ENCODE data around the gene DLG2.

The DLG2 gene

DNA sequence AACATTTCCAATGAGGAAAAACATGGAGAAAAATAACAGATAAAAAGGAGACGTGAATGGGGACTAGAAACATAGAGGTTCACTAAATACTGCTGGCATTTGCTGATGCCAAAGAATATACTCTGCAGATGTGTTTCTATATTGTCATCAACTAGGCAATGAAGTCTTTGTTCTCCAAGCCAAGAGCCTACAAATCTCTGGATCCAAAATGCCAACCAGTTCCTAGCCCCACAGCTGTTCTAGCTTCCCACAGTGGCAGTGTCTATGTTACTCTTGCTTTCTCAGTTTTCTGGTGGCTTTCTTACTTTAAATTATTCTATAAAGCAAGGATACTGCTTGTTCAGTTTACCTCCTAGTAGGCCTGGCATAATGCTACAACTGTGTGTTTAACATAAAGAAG is 1363.1 kb downstream of the DLG2 start:
- no peak for DNase-seq (ENCODE audit: low spot score in 2 of 2)
- peaks cover 22% of the 10 kb centered on the region for H3K9me3 Mint-ChIP-seq
- H3K4me3 Mint-ChIP-seq: no peak overlapping the region
- H3K4me1 Mint-ChIP-seq: no peaks in the 10 kb centered on the region
- no peaks in the 10 kb centered on the region for H3K36me3 Mint-ChIP-seq (ENCODE audit: insufficient read depth)
- H3K27ac Mint-ChIP-seq (ENCODE audit: low read depth): no peak overlapping the region
- ATAC-seq (replicated peaks; ENCODE audit: extremely low read depth, poor library complexity, severe bottlenecking): no peak
- no peaks in the 10 kb centered on the region for H3K27me3 Mint-ChIP-seq

DNA sequence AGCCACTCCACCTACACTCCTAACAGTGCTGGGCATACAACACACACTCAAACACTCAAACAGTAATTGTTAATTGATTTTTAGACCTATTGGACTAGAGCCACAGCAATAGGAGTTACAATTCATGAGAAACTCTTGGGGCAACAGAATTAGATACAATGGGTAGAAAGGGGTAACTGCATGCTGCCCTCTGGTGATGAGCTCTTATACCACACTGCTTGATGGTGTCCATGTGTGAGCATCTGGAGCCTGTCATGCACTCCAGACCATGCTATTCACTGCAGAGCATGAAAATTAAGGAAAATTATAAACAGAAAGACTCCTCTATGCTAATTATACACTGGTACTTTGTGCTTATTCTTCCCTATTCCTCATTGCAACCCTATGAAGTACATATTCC is 1365.4 kb downstream of the DLG2 start:
- DNase-seq (ENCODE audit: low spot score in 2 of 2) (no peak), ATAC-seq (replicated peaks; ENCODE audit: extremely low read depth, poor library complexity, severe bottlenecking) (no peak)
- Mint-ChIP-seq H3K36me3 (ENCODE audit: insufficient read depth) (no peaks in the 10 kb centered on the region), H3K27me3 (no peaks in the 10 kb centered on the region), H3K9me3 (peaks cover 18% of the 10 kb centered on the region), H3K4me1 (no peaks in the 10 kb centered on the region), H3K27ac (ENCODE audit: low read depth) (no peak overlapping the region), H3K4me3 (no peak overlapping the region)

DNA sequence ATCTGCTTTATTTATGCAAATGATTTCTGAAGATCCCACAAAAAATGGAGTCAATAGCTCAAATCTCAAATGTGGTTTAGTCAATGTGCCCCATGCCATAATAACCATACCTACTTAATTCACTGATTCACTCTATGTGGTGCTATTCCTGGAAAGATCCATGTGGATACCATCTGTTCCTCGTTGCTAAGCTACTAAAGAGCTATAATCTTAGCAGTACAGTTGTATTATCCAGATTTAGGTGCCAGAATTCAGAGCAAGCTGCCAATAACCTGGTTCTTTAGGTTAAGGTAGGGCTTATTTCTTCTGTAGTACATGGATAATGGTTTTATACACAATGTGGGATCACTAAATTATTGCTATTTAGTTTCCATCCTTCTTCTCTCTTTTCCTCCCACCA is 1366.3 kb downstream of the DLG2 start:
- H3K9me3 Mint-ChIP-seq: peaks cover 16% of the 10 kb centered on the region
- H3K4me3 Mint-ChIP-seq: no peak overlapping the region
- ATAC-seq (replicated peaks; ENCODE audit: extremely low read depth, poor library complexity, severe bottlenecking) (no peak), DNase-seq (ENCODE audit: low spot score in 2 of 2) (no peak)
- no peak overlapping the region for H3K27ac Mint-ChIP-seq (ENCODE audit: low read depth)
- H3K36me3 Mint-ChIP-seq (ENCODE audit: insufficient read depth): no peaks in the 10 kb centered on the region
- H3K4me1 Mint-ChIP-seq: no peaks in the 10 kb centered on the region
- H3K27me3 Mint-ChIP-seq: no peaks in the 10 kb centered on the region

DNA sequence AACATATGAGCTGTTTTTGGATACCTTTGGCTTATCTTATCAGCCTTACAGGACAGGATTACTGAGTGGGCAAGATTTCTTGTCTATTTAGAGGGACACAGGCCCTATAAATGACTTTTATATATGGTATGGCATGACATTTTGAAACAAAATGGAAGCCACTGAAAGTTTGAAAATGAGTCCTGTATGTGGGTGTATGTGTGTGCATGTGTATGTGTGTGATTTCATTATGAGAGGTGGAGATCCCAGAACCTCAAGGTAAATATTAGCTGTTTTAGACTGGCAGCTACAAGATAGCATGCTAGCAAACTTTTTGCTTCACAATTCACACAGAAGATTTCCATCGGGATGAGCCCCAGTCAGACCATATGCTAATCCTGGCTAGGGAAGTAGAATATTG is 1370.5 kb downstream of the DLG2 start:
- DNase-seq (ENCODE audit: low spot score in 2 of 2) (no peak), ATAC-seq (replicated peaks; ENCODE audit: extremely low read depth, poor library complexity, severe bottlenecking) (no peak)
- Mint-ChIP-seq H3K4me1 (no peaks in the 10 kb centered on the region), H3K4me3 (no peak overlapping the region), H3K36me3 (ENCODE audit: insufficient read depth) (no peaks in the 10 kb centered on the region), H3K27ac (ENCODE audit: low read depth) (no peak overlapping the region), H3K27me3 (no peaks in the 10 kb centered on the region), H3K9me3 (peaks cover 10% of the 10 kb centered on the region)

DNA sequence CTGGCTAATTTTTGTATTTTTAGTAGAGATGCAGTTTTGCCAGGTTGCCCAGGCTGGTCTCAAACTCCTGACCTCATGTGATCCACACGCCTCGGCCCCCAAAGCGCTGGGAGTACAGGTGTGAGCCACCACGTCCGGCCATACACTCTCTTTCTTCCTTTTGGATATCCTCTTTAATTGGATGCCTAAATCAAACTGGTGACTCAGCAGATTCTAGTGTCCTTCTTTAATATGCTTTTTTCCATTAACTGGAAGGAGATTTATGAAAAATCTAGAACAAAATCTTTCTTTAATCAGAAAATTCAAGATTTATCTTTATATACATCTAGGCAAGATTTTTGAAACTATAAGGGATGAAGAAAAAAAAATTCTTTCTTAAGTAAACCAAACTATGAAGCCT is 1371.7 kb downstream of the DLG2 start:
- H3K27ac Mint-ChIP-seq (ENCODE audit: low read depth): no peak overlapping the region
- no peaks in the 10 kb centered on the region for H3K27me3 Mint-ChIP-seq
- H3K4me1 Mint-ChIP-seq: no peaks in the 10 kb centered on the region
- DNase-seq (ENCODE audit: low spot score in 2 of 2): no peak
- H3K4me3 Mint-ChIP-seq: no peak overlapping the region
- peaks cover 12% of the 10 kb centered on the region for H3K9me3 Mint-ChIP-seq
- no peaks in the 10 kb centered on the region for H3K36me3 Mint-ChIP-seq (ENCODE audit: insufficient read depth)
- ATAC-seq (replicated peaks; ENCODE audit: extremely low read depth, poor library complexity, severe bottlenecking): no peak

DNA sequence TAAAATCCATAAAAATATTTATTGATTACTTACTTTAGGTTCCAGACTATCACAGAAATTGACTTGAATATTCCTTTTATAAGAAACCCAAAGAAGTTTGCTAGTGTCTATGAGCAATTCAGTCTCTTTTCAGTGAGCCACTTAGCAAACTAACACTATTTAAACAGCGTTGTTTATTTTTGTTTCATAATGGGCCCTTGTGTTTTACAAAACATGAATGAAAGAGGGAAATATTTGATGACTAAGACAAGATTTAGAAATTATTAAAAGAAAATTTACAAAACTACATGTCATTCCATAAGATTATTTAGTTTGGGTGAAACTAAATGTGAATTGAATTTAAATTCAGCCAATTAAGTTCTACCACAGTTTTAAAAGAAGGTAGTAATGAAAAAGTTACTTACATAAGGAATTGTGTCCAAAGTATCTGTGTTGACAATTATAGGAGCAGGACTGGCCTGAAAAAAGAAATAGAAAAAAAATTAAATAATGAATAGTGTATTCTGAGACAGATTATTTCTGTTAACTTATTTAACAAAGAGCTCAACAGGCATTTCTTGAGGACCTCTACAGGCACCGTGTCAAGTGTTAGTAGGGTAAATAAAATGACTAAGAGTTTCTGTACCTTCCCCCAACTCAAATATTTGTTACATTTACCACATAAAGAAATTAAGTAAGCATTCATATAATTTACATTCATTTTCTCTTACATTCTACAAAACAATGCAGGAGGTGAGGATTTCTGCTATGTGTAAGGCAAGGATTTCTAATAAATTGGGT is 1376.1 kb downstream of the DLG2 start:
- no peaks in the 10 kb centered on the region for H3K36me3 Mint-ChIP-seq (ENCODE audit: insufficient read depth)
- H3K9me3 Mint-ChIP-seq: peaks cover 11% of the 10 kb centered on the region
- no peaks in the 10 kb centered on the region for H3K4me1 Mint-ChIP-seq
- no peak overlapping the region for H3K27ac Mint-ChIP-seq (ENCODE audit: low read depth)
- no peak for DNase-seq (ENCODE audit: low spot score in 2 of 2)
- no peaks in the 10 kb centered on the region for H3K27me3 Mint-ChIP-seq
- H3K4me3 Mint-ChIP-seq: no peak overlapping the region
- ATAC-seq (replicated peaks; ENCODE audit: extremely low read depth, poor library complexity, severe bottlenecking): no peak

DNA sequence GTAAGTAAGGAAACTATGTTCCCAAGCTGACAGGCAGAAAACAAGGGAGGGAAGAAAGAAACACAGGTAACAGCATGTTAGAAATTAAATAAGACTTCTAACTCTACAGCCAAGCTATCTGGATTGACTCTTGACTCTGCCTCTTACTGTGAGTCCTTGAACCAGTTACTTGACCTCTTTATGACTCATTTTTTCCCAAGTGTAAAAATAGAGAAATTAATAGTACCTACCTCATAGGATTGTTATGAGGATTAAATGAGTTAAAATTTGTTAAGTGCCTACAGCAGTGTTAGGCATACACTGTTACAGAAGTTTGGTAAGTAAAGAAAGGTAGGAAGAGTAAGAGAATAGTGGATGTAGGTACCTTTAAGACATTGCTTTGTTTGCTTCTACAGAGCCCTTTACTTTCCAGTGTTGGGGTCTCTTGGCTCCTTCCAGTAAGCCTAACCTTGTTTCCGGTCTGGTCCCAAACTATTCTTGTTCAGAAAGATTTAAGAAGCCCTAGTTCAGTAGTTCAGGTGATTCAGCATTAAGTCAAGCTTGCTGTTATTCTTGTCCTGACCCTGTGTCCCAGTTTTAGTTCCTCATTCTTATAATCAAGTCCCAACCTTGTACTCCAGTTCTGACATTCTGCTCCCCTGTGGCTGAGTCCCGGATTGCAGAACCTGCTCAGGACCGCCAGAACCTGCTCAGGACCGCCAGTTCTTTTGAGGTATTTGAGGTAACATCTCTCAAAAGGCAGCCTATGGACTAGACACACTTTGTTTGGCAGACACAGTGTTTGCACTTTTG is 1377.6 kb downstream of the DLG2 start:
- DNase-seq (ENCODE audit: low spot score in 2 of 2): no peak
- Mint-ChIP-seq H3K4me3 (no peak overlapping the region), H3K4me1 (no peaks in the 10 kb centered on the region), H3K27me3 (no peaks in the 10 kb centered on the region), H3K27ac (ENCODE audit: low read depth) (no peak overlapping the region), H3K36me3 (ENCODE audit: insufficient read depth) (no peaks in the 10 kb centered on the region), H3K9me3 (peaks cover 10% of the 10 kb centered on the region)
- ATAC-seq (replicated peaks; ENCODE audit: extremely low read depth, poor library complexity, severe bottlenecking): no peak

DNA sequence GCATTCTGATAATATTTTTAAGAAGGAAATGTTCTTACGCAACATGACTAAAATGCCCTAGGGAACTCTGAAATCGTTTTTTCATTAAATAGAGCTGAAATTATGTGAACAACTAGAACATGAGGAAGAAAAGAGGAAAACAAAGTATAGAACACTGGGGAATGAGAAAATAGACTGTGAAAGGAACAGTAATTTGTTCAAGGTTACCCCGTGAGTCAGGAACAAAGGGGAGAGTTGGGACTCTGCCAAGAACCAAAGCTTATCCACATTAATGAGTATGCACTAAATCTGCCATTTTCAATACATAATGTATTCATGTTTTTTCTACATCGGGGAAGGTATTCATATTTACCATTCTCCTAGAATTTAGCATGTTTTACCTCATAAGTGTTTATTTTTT is 1379.2 kb downstream of the DLG2 start:
- H3K9me3 Mint-ChIP-seq: peaks cover 10% of the 10 kb centered on the region
- no peaks in the 10 kb centered on the region for H3K36me3 Mint-ChIP-seq (ENCODE audit: insufficient read depth)
- ATAC-seq (replicated peaks; ENCODE audit: extremely low read depth, poor library complexity, severe bottlenecking): no peak
- no peak overlapping the region for H3K4me3 Mint-ChIP-seq
- no peaks in the 10 kb centered on the region for H3K27me3 Mint-ChIP-seq
- DNase-seq (ENCODE audit: low spot score in 2 of 2): no peak
- no peaks in the 10 kb centered on the region for H3K4me1 Mint-ChIP-seq
- no peak overlapping the region for H3K27ac Mint-ChIP-seq (ENCODE audit: low read depth)

DNA sequence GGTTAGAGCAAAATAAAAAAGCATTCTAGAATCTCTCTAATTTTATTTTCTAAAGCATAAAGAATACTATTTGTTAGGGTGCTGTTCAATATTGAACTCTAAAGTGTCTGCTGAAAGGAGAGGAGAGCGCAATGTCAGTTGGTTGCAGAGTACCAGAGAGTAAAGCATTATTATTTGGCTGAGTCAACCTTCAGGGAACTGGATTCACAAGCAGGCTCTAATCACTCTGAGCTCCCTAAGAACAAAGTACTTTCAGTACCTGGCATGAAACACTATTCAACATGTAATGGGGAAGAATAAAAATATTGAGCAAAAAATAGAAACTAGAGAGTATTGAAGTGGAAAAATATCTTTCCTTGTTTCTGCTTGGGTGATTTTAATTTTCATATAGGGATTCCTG is 1380.0 kb downstream of the DLG2 start:
- Mint-ChIP-seq H3K4me1 (no peaks in the 10 kb centered on the region), H3K27ac (ENCODE audit: low read depth) (no peak overlapping the region)

DNA sequence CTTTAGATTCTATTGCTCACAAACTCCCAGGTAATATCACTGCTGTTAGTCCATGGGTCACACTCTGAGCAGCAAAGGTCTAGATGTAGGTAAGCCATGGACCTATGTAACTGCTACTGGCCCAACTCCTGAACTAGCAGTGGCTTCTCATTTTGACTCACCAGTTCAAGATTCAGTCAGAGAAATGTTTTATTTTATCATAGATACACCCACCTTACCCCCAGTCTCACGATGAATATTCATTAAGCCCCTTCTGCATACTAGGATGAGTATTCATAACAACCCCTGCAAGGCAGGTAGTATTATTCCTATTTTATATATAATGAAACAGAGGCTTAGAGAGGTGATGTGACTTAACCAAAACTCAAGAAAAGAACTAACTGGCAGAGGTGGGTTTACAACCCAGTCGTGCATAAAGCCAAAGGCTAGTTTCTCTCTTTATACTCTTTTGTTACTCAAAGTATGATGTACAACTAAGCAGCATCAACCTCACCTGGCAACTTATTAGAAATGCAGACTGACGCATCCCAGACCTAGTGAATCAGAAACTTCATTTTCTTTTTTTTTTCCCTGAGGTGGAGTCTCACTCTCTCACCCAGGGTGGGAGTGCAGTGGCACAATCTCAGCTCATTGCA is 1383.4 kb downstream of the DLG2 start:
- Mint-ChIP-seq H3K9me3 (peaks cover 1% of the 10 kb centered on the region), H3K27ac (ENCODE audit: low read depth) (no peak overlapping the region), H3K27me3 (no peaks in the 10 kb centered on the region), H3K4me3 (no peak overlapping the region), H3K36me3 (ENCODE audit: insufficient read depth) (no peaks in the 10 kb centered on the region), H3K4me1 (no peaks in the 10 kb centered on the region)
- DNase-seq (ENCODE audit: low spot score in 2 of 2) (no peak), ATAC-seq (replicated peaks; ENCODE audit: extremely low read depth, poor library complexity, severe bottlenecking) (no peak)

More for the DNA sequence above, 1380.0 kb downstream of the DLG2 start:
- H3K27me3 Mint-ChIP-seq: no peaks in the 10 kb centered on the region
- no peak overlapping the region for H3K4me3 Mint-ChIP-seq
- H3K36me3 Mint-ChIP-seq (ENCODE audit: insufficient read depth): no peaks in the 10 kb centered on the region
- peaks cover 10% of the 10 kb centered on the region for H3K9me3 Mint-ChIP-seq
- no peak for ATAC-seq (replicated peaks; ENCODE audit: extremely low read depth, poor library complexity, severe bottlenecking)
- DNase-seq (ENCODE audit: low spot score in 2 of 2): no peak

DNA sequence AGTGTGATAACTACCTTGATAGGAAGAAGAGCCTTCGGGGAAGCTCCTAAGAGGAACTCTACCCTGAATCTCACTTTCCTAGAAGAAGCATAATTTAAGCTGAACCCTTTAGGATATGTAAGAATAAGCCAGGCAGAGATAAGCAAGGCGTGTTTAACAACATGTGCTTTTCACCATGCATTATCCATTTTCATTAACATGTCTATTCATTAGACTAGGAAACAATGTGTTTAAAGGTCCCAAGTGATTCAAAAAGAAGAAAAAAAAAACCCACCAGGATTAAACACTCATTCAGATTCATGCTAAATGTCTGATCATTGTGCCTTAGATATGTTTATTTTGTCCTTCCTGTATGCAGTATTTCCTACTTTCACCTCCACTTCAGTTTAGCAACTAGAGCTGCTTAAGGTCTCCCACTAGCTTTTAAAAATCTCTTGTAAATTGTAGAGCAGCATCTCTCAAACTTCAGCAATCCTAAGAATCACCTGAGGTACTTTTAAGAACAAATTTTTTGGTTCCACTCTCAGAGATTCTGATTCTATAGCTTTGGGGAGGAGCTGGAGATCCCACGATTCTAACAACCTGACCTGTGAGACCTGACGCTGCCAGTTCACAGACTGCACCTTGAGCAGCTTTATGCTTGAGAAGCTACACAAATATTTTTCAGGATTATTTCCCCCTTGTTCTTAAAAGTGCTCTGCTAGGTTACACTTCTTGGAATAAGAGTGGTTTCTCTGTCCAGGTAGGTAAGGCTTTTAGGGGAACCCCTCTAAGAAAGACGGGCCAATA is 1385.6 kb downstream of the DLG2 start:
- ATAC-seq (replicated peaks; ENCODE audit: extremely low read depth, poor library complexity, severe bottlenecking): no peak

DNA sequence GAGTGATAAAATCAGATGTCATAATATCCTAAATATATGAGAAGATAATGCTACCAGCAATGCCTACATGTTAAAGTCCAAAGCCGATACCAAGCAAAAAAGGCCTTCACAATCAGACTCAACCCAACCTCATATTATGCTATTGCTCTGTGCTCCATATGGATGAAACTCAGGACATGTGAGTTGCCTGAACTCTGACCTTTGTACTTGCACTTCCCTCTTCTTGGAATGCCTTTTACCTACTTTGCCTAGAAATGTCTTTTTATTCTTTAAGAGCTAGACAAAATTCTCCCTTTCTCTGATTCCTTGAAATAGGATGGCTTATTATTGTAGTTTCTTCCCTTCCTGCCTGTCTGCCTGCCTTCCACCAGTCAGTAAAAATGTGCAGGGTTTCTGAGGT is 1386.3 kb downstream of the DLG2 start:
- Mint-ChIP-seq H3K4me3 (no peak overlapping the region), H3K36me3 (ENCODE audit: insufficient read depth) (no peaks in the 10 kb centered on the region), H3K27ac (ENCODE audit: low read depth) (no peak overlapping the region), H3K9me3 (peaks cover 12% of the 10 kb centered on the region), H3K4me1 (no peaks in the 10 kb centered on the region), H3K27me3 (no peaks in the 10 kb centered on the region)
- DNase-seq (ENCODE audit: low spot score in 2 of 2) (no peak), ATAC-seq (replicated peaks; ENCODE audit: extremely low read depth, poor library complexity, severe bottlenecking) (no peak)

More for the DNA sequence above, 1385.6 kb downstream of the DLG2 start:
- Mint-ChIP-seq H3K27ac (ENCODE audit: low read depth) (no peak overlapping the region), H3K9me3 (peaks cover 12% of the 10 kb centered on the region), H3K36me3 (ENCODE audit: insufficient read depth) (no peaks in the 10 kb centered on the region), H3K4me3 (no peak overlapping the region), H3K4me1 (no peaks in the 10 kb centered on the region), H3K27me3 (no peaks in the 10 kb centered on the region)
- DNase-seq (ENCODE audit: low spot score in 2 of 2): no peak
